ENCODE data around the gene TNIP1. TPM values are rescaled to one million over a fixed set of nuclear protein-coding genes. Genes with fewer than 3 reads are reported as not detected.

TNIP1 gene
- total RNA-seq, 3 donors from 2014 or later (not counting 1 experiment from before 2014, with no cell fraction given) = 140 to 180 (median 153) TPM

DNA sequence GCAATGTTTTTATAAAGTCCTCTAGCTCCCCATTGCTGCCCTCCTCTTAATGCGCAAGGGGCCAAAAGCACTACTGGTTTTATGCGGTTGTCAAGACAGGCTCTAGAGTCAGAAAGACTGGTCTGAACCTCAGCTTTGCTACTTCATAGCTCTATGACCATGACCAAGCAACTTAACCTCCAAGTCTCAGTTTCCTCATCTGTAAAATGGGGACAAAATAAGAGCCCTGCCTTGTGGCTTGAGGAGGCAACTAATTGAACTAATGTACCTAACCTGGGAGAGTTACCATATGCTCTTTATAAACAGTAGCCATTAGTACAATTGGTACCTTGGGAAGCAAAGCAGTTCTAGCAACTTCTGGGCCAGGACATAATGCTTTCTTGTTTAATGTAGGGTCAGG lies 40.3 kb upstream of the TNIP1 start:
- H3K9me3 ChIP-seq (ENCODE audit: control insufficient read depth, insufficient read depth, low read length) = no peaks in the 10 kb centered on the region
- H3K27me3 Mint-ChIP-seq (ENCODE audit: low read depth in 2 of 2) = no peaks in the 10 kb centered on the region
- no peak for ATAC-seq
- peak overlapping the region; percentile 82 to 84 for H3K27ac Mint-ChIP-seq
- no peak overlapping the region for H3K4me3 Mint-ChIP-seq
- no peak overlapping the region for H3K4me3 ChIP-seq (ENCODE audit: low read length)
- H3K27ac ChIP-seq (ENCODE audit: low read length) = no peak overlapping the region
- H3K27me3 ChIP-seq (ENCODE audit: control insufficient read depth, insufficient read depth, low read length) = no peaks in the 10 kb centered on the region
- TF ChIP-seq, protein P1, sequence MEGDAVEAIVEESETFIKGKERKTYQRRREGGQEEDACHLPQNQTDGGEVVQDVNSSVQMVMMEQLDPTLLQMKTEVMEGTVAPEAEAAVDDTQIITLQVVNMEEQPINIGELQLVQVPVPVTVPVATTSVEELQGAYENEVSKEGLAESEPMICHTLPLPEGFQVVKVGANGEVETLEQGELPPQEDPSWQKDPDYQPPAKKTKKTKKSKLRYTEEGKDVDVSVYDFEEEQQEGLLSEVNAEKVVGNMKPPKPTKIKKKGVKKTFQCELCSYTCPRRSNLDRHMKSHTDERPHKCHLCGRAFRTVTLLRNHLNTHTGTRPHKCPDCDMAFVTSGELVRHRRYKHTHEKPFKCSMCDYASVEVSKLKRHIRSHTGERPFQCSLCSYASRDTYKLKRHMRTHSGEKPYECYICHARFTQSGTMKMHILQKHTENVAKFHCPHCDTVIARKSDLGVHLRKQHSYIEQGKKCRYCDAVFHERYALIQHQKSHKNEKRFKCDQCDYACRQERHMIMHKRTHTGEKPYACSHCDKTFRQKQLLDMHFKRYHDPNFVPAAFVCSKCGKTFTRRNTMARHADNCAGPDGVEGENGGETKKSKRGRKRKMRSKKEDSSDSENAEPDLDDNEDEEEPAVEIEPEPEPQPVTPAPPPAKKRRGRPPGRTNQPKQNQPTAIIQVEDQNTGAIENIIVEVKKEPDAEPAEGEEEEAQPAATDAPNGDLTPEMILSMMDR (IDR thresholded peaks at IDR 0.05) = no peak
- no peaks in the 10 kb centered on the region for H3K9me3 Mint-ChIP-seq
- H3K36me3 Mint-ChIP-seq = peaks cover 24% of the 10 kb centered on the region
- intact Hi-C loops (cut with micrococcal nuclease) = no loop called here
- WGBS (ENCODE audit: insufficient coverage) = 97% methylated on average over 2 of the region's 2 CpGs
- no peak for DNase-seq
- H3K4me1 ChIP-seq (ENCODE audit: control insufficient read depth, insufficient read depth, low read length) = peaks cover 25% of the 10 kb centered on the region
- H3K36me3 ChIP-seq (ENCODE audit: control insufficient read depth, insufficient read depth, low read length) = peaks cover 99% of the 10 kb centered on the region
- peaks cover 28 to 29% of the 10 kb centered on the region in 2 donors for H3K4me1 Mint-ChIP-seq

DNA sequence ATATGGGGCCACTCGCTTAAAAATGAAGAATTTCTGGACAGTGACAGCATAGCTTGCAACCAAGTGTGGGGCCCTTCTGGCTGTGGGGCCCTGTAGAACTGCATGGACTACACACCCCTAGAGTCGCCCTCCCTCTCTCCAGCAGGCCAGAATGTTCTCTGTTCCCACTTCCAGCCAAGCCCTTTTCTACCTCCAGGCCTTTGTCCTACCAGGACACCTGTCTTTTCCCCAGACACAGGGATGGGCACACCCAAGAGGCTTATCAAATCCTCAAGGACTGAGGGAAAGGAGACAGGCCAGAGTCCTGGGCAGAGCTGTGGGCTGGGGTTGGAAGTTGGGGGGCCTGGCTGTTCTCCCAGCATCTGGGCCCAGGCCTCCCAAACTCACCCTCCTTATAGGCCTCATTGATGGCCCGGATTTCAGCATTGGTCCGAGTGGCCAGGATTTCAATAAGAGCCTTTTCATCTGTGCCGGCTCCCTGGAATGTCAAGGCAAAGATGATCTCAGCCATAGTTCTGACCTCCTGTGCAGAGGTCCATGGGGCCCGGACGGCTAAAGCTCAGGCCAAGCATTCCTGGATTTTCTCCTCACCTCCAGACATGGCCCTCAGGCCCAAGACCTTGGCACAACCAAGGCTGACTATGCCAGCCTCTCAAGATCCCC lies 38.2 kb upstream of the TNIP1 start:
- no peak overlapping the region for H3K4me3 ChIP-seq (ENCODE audit: low read length)
- peak overlapping the region; percentile 82 to 84 for H3K27ac Mint-ChIP-seq
- H3K27me3 ChIP-seq (ENCODE audit: control insufficient read depth, insufficient read depth, low read length) = no peaks in the 10 kb centered on the region
- ATAC-seq (no peak), DNase-seq (no peak)
- intact Hi-C loops (cut with micrococcal nuclease) = no loop called here
- no peaks in the 10 kb centered on the region for H3K9me3 Mint-ChIP-seq
- H3K4me1 ChIP-seq (ENCODE audit: control insufficient read depth, insufficient read depth, low read length) = peaks cover 16% of the 10 kb centered on the region
- H3K9me3 ChIP-seq (ENCODE audit: control insufficient read depth, insufficient read depth, low read length) = no peaks in the 10 kb centered on the region
- peaks cover 89% of the 10 kb centered on the region for H3K36me3 ChIP-seq (ENCODE audit: control insufficient read depth, insufficient read depth, low read length)
- peaks cover 20 to 27% of the 10 kb centered on the region in 2 donors for H3K4me1 Mint-ChIP-seq
- H3K27me3 Mint-ChIP-seq (ENCODE audit: low read depth in 2 of 2) = no peaks in the 10 kb centered on the region
- peaks cover 24% of the 10 kb centered on the region for H3K36me3 Mint-ChIP-seq
- 96% methylated on average over 7 of the region's 7 CpGs for WGBS (ENCODE audit: insufficient coverage)
- no peak overlapping the region for H3K4me3 Mint-ChIP-seq
- H3K27ac ChIP-seq (ENCODE audit: low read length) = no peak overlapping the region
- TF ChIP-seq, protein P1 (IDR thresholded peaks at IDR 0.05) = no peak

DNA sequence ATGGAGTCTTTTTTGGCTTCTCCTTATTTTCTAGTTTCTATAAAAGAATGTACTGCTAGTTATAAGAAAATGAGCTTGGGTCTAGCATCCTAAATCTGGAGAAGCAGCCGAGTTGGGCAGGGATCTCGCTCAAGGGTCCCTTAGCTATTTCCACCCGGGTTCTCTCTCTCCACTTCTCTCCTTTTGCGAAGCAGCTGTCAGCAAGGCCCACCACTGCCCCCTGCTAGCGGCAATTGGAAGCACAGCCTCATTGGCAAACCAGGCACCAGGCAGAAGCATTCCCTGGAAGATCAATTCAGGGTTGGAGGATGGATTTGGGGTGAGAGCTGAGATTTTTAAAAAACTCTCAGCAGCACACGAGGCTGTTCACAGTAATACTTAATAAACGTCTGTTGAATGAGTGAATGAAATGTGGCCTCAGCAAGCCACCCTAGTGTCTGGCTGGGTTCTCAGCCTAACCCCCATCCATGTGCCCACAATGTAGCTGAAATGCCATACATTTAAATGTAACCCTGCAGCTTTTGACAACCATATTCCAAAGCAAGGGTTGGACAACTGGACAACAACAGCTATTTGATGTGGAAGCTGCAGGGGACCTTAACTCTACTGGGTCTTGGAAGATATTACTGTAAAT lies 34.6 kb upstream of the TNIP1 start:
- TF ChIP-seq, protein P1 (IDR thresholded peaks at IDR 0.05) = peak; percentile 93
- Histone ChIP-seq H3K27ac (ENCODE audit: low read length) (no peak overlapping the region), H3K4me1 (ENCODE audit: control insufficient read depth, insufficient read depth, low read length) (peaks cover 5% of the 10 kb centered on the region), H3K27me3 (ENCODE audit: control insufficient read depth, insufficient read depth, low read length) (no peaks in the 10 kb centered on the region), H3K36me3 (ENCODE audit: control insufficient read depth, insufficient read depth, low read length) (peaks cover 85% of the 10 kb centered on the region), H3K9me3 (ENCODE audit: control insufficient read depth, insufficient read depth, low read length) (no peaks in the 10 kb centered on the region), H3K4me3 (ENCODE audit: low read length) (no peak overlapping the region)
- intact Hi-C loops (cut with micrococcal nuclease) = loop anchor here (1.0 to 2.0 kb wide), 2 partner anchors 17 to 64 kb away; no protein-coding TSS in a partner anchor
- H3K27me3 Mint-ChIP-seq (ENCODE audit: low read depth in 2 of 2) = no peaks in the 10 kb centered on the region
- peak overlapping the region in 1 of 2 donors; percentile 82 for H3K27ac Mint-ChIP-seq
- peaks cover 8% of the 10 kb centered on the region for H3K36me3 Mint-ChIP-seq
- H3K4me1 Mint-ChIP-seq = peaks cover 9 to 15% of the 10 kb centered on the region in 2 donors
- 11% methylated on average over 7 of the region's 7 CpGs for WGBS (ENCODE audit: insufficient coverage)
- ATAC-seq = peak; percentile 85 to 98 (median 93)
- DNase-seq = peak; percentile 68 to 84
- H3K9me3 Mint-ChIP-seq = no peaks in the 10 kb centered on the region
- no peak overlapping the region for H3K4me3 Mint-ChIP-seq

All from natural killer cell (primary cell).